ENCODE results near the gene BRSK2.
"Not testable (repeated sequence)": the region's sequence is repeated elsewhere in the genome, so short reads cannot be mapped to it uniquely, and the experiment has no call there.

Gene BRSK2

GRCh38 chr11:1389932-1390568 lies at the start of gene BRSK2:
Gene BRSK2, plus strand, starts transcription at chr11:1389934. Its CDS starts 351 bp downstream, at chr11:1390285.
- no peak for DNase-seq

- DNase-seq = no peak
These were observed 49.6 kb upstream of the BRSK2 start for GRCh38 chr11:1340111-1340510.

GRCh38 chr11:1341226-1341625 lies 48.5 kb upstream of the BRSK2 start:
- DNase-seq = not testable (repeated sequence)

- no peak for DNase-seq
These were observed 47.7 kb upstream of the BRSK2 start for GRCh38 chr11:1341928-1342524.

GRCh38 chr11:1342946-1343345 lies 46.8 kb upstream of the BRSK2 start:
- no peak for DNase-seq

GRCh38 chr11:1343391-1344055 lies 46.2 kb upstream of the BRSK2 start:
- no peak for DNase-seq

GRCh38 chr11:1344056-1344635 lies 45.6 kb upstream of the BRSK2 start:
- no peak for DNase-seq

- no peak for DNase-seq
These were observed 43.8 kb upstream of the BRSK2 start for GRCh38 chr11:1345737-1346513.

GRCh38 chr11:1346669-1347390 lies 42.9 kb upstream of the BRSK2 start:
- DNase-seq = no peak

- DNase-seq = not testable (repeated sequence)
These were observed 42.2 kb upstream of the BRSK2 start for GRCh38 chr11:1347411-1347999.

GRCh38 chr11:1348146-1348795 lies 41.5 kb upstream of the BRSK2 start:
- DNase-seq = no peak

GRCh38 chr11:1348796-1349326 lies 40.9 kb upstream of the BRSK2 start:
- no peak for DNase-seq

GRCh38 chr11:1349327-1350041 lies 40.2 kb upstream of the BRSK2 start:
- DNase-seq = no peak

- DNase-seq = no peak
These were observed 39.5 kb upstream of the BRSK2 start for GRCh38 chr11:1350086-1350725.

- no peak for DNase-seq
These were observed 38.3 kb upstream of the BRSK2 start for GRCh38 chr11:1351278-1351937.

GRCh38 chr11:1352696-1353382 lies 36.9 kb upstream of the BRSK2 start:
- no peak for DNase-seq

GRCh38 chr11:1353383-1354124 lies 36.2 kb upstream of the BRSK2 start:
- DNase-seq = no peak

Measured in DMS 273 treated with DMSO at 0.1 percent for 48 hours (cell line).